ENCODE data around the gene OR1L8. TPM values are rescaled to one million over a fixed set of nuclear protein-coding genes. Genes with fewer than 3 reads are reported as not detected.

The OR1L8 gene
- total and polyA plus RNA-seq, 9 of the 15 experiments (the other 6 are each of a cell fraction or from before 2014, with no cell fraction given): 0.03 to 0.06 (median 0.06) TPM; not detected in 6

DNA sequence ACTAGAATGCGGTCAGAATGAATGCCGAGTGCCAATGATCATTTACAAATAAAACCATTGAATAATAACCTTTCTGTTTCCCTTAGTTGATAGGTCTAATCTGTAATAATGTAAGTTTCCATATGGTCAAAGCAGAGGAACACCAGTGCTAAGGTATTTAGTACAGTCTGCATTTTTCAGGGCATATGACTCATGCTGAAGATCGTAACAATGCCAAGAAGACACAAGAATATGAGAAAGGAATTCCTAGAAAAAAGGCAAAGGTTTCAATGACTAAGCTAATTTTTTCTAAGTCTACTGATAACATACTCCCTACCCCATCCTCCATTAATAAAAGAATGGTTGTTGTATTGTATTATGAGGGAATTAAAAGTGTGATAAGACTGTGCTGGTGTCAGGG lies 2.8 kb downstream of the OR1L8 start:
- no peaks in the 10 kb centered on the region for H3K9me1 ChIP-seq (ENCODE audit: control insufficient read depth, insufficient read depth, low read length)
- DNase-seq (ENCODE audit: extremely low read depth in 1 of 4, low spot score in 3 of 4) (peak; percentile 22 to 64 (median 40)), ATAC-seq (peak; percentile 89), FAIRE-seq (peak; percentile 85)
- POLR2A ChIA-PET: no interaction called here
- no peaks in the 10 kb centered on the region for H4K20me1 ChIP-seq (replicated peaks; ENCODE audit: control insufficient read depth, insufficient read depth, low read length)
- peaks cover 0 to 13% of the 10 kb centered on the region in 2 experiments; a peak in 2 of 5 replicates for H3K4me1 ChIP-seq (replicated peaks in 1 of 2; ENCODE audit: control insufficient read depth in 2 of 2, insufficient read depth in 2 of 2, low read length in 2 of 2)
- peak overlapping the region; percentile 88 for H2AFZ ChIP-seq (ENCODE audit: low read depth, low read length)
- H3K27me3 ChIP-seq (ENCODE audit: control insufficient read depth in 2 of 2, insufficient read depth in 2 of 2, low read length in 2 of 2): no peaks in the 10 kb centered on the region
- CTCF ChIA-PET (ENCODE audit: low intra/inter-chr PET ratio): no interaction called here
- 0 out of 4 replicates have a peak overlapping the region, but pooled peaks of 1 of the 2 experiments have one; percentile 22 for H3K9ac ChIP-seq (ENCODE audit: insufficient read depth in 1 of 2, low read depth in 2 of 2, low read length in 2 of 2)
- H3K79me2 ChIP-seq (ENCODE audit: control insufficient read depth, insufficient read depth, low read length): no peaks in the 10 kb centered on the region
- H3K4me3 ChIP-seq: no peak overlapping the region
- H3K27ac ChIP-seq (ENCODE audit: extremely low read depth, low read depth, low read length): peak overlapping the region; percentile 68
- no peaks in the 10 kb centered on the region for H3K36me3 ChIP-seq (ENCODE audit: control insufficient read depth, insufficient read depth, low read length)
- no peak overlapping the region for H3K4me2 ChIP-seq (ENCODE audit: insufficient read depth, low read length)
- BruUV-seq (replicated peaks): no TSS peak
- in situ Hi-C loops (cut with MboI) (no loop called here), intact Hi-C loops (cut with micrococcal nuclease) (no loop called here)
- peaks cover 2% of the 10 kb centered on the region for H3K9me3 ChIP-seq (replicated peaks; ENCODE audit: control insufficient read depth, insufficient read depth, low read depth, low read length)
- WGBS (ENCODE audit: insufficient coverage, low coverage, missing lambda C conversion rate): 19% methylated on average over 3 of the region's 3 CpGs
- TF ChIP-seq NFE2 (IDR thresholded peaks at IDR 0.05; ENCODE audit: low read depth) (peak; percentile 86), MEIS2 (IDR thresholded peaks at IDR 0.05; ENCODE audit: partially characterized antibody) (peak; percentile 5), CTBP1 (IDR thresholded peaks at IDR 0.05; ENCODE audit: borderline replicate concordance) (0 out of 2 replicates have a peak, but pooled peaks have one; percentile 36), PHB (CRISPR knock-in tag; IDR thresholded peaks at IDR 0.05) (no peak), MTA1 (IDR thresholded peaks at IDR 0.05; ENCODE audit: borderline replicate concordance) (no peak), CHAMP1 (IDR thresholded peaks at IDR 0.05) (peak; percentile 87), NBN (IDR thresholded peaks at IDR 0.05; ENCODE audit: low read depth) (0 out of 2 replicates have a peak, but pooled peaks have one; percentile 25), EP400 (IDR thresholded peaks at IDR 0.05) (peak; percentile 18; the same call in 1 of the 2 replicates), JUN (IDR thresholded peaks at IDR 0.05; ENCODE audit: borderline replicate concordance, low read depth, low read length) (peak; percentile 69; the same call in 1 of the 2 replicates), JUN (CRISPR knock-in tag; IDR thresholded peaks at IDR 0.05; ENCODE audit: borderline replicate concordance) (no peak), TCF3 (CRISPR knock-in tag; IDR thresholded peaks at IDR 0.05) (0 out of 2 replicates have a peak, but pooled peaks have one; percentile 10), TOE1 (IDR thresholded peaks at IDR 0.05; ENCODE audit: borderline replicate concordance) (0 out of 2 replicates have a peak, but pooled peaks have one; percentile 14), TOE1 (CRISPR knock-in tag; IDR thresholded peaks at IDR 0.05; ENCODE audit: borderline replicate concordance, low read depth) (no peak), MYNN (IDR thresholded peaks at IDR 0.05) (no peak), MYNN (CRISPR knock-in tag; IDR thresholded peaks at IDR 0.05) (no peak), HDAC3 (IDR thresholded peaks at IDR 0.05; ENCODE audit: borderline replicate concordance, partially characterized antibody) (peak; percentile 31), FOSL1 (tag; conservative IDR thresholded peaks at IDR 0.05) (peak; percentile 92)
- TF ChIP-seq, protein P1, sequence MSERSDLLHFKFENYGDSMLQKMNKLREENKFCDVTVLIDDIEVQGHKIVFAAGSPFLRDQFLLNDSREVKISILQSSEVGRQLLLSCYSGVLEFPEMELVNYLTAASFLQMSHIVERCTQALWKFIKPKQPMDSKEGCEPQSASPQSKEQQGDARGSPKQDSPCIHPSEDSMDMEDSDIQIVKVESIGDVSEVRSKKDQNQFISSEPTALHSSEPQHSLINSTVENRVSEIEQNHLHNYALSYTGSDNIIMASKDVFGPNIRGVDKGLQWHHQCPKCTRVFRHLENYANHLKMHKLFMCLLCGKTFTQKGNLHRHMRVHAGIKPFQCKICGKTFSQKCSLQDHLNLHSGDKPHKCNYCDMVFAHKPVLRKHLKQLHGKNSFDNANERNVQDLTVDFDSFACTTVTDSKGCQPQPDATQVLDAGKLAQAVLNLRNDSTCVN (CRISPR knock-in tag; IDR thresholded peaks at IDR 0.05): no peak
- TF ChIP-seq, protein P2, sequence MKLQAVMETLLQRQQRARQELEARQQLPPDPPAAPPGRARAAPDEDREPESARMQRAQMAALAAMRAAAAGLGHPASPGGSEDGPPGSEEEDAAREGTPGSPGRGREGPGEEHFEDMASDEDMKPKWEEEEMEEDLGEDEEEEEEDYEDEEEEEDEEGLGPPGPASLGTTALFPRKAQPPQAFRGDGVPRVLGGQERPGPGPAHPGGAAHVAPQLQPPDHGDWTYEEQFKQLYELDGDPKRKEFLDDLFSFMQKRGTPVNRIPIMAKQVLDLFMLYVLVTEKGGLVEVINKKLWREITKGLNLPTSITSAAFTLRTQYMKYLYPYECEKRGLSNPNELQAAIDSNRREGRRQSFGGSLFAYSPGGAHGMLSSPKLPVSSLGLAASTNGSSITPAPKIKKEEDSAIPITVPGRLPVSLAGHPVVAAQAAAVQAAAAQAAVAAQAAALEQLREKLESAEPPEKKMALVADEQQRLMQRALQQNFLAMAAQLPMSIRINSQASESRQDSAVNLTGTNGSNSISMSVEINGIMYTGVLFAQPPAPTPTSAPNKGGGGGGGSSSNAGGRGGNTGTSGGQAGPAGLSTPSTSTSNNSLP (IDR thresholded peaks at IDR 0.05; ENCODE audit: borderline replicate concordance, low read depth, low read length): no peak

All from K562 (cell line).